GM21447 (cell line): ENCODE results near the gene JMJD4.

ENCODE experiments used
- ATAC-seq: cut with Tn5 transposase; IDR thresholded peaks from one replicate; pipeline ENCODE4 v1.9.1; 2021; ENCODE audit not compliant: unreplicated experiment

JMJD4 gene

GRCh38 chr1:227734856-227735538 is at the start of gene JMJD4, which contains the start of gene SNAP47:
JMJD4 (minus strand) TSS chr1:227735302; CDS start chr1:227735273, 29 bp downstream.
SNAP47 (plus strand) TSS chr1:227735435; CDS start chr1:227747737, 12,302 bp downstream.
- peak; percentile 89 for ATAC-seq

DNA sequence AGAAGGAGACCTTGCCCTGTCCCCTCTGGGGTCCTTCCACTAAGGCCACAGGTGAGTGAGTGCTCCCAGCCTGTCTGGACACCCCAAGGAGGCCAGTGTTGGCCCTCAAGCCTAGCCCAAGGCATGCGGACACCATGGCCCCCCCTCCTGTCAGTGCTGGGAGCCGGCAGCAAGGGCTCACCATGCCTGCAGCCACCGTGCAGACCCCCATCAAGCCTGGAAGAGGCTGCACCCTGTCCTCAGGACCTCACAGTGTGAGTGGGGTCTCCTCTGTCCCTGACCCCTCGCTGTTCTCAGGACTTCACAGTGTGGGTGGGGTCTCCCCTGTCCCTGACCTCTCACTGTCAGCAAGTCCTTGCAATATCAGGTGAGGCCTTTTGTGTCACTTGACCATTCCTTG is 47.1 kb upstream of the JMJD4 start:
- ATAC-seq = no peak

GRCh38 chr1:227781314-227781930 is 46.3 kb upstream of the JMJD4 start:
- ATAC-seq = no peak

DNA sequence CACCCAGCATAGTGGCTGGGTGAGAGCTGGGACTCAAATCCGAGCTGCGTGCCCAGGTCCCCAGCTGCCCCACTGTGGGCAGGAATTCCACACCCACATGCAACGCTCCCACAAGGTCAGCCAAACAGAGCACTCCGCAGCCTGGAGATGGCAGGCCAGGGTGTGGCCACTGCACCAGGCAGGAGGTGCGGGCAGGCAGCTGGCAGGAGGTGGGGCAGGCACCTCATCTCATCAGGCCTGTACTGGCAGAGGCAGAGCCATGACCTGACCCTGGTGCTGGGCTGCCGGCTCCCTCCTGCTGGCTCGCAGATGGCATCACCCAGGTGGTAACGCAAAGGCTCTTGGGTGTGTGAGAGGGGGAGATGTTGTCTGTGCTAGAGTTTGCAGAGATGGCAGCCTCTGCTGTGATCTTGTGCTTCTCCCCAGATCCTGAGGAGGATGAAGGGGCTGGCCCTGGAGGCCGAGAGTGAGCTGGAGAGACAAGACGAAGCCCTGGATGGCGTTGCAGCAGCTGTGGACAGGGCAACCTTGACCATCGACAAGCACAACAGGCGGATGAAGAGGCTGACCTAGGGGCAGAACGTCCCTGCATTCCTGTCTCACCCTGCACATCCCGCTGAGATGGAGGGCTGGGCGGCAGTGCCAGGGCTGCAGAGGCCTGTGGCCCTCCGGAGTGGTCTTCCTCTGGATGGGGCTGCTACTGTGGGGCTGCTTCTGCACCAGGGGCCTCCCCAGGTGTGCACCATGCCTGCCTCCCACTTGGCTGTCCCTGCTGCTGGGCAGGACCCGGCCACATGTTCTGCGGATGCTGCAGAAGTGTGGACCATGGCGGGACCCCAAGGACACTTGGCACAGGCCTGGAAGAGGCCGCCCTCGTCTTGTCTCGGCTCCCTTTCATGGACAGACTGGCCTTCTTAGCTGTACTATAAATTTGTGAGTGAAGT is 45.3 kb upstream of the JMJD4 start:
- ATAC-seq = no peak

DNA sequence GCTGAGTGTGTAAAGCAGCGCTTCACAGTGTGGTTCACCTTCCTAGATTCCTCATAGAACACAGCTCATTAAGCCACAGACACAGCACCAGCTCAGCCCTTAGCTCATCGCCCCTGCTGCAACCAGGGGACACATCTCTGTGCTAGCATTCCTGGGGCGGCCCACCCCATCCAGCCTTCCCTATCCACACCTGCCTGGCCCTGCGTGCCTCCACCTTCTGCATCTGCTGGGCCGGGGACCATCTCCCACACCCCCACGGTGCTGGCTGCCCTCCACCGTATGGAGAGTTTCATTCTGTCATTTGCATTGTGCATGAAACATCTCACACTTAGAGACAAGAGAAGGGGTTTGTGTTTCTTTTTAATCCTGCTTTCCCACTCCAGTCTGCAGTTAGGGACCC is 44.6 kb upstream of the JMJD4 start:
- ATAC-seq = no peak

DNA sequence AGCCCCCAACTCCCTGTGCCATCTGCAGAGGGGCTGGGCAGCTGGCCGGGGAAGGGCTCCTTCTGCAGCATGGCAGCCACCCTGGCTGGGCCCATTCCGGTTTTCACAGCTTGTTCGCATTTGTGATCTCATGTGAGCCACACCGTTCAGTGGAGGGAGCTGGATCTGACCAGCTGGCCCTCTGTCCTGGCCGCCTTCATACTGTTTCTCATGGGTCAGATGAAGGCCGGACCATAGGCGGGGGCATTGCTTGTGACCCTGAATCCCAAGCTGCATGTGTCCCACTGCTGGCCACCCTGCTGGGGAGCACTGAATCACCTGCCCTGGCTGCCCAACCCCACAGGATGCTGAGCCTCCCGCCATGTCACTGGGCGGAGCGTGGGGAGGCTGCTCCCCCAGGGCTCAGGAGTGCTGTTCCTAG is 43.9 kb upstream of the JMJD4 start:
- no peak for ATAC-seq

GRCh38 chr1:227778401-227778947 is 43.4 kb upstream of the JMJD4 start:
- no peak for ATAC-seq

- ATAC-seq = no peak
These were observed 42.5 kb upstream of the JMJD4 start for GRCh38 chr1:227777646-227778045.

GRCh38 chr1:227777156-227777555 is 42.1 kb upstream of the JMJD4 start:
- no peak for ATAC-seq

DNA sequence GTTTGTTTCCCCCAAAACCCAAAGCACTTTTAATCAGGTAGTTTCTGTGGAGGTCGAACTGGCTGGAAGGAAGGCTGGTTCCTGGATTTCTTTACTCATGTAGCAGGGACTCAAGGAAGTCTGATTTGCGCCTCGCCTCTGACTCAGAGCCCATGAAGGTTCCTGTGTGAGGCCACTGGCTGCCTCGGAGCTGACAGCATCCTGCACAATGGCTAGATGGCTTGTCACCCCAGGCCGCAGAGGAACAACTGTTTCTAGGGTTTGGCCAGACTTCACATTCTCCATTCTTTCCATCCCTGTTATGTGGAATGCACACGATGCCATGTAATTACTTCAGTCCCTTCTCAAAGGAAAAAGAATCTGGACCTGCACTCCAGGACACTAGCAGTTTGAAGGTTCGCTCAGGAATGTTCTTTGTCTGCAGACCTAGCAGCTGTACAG is 41.2 kb upstream of the JMJD4 start:
- no peak for ATAC-seq

- no peak for ATAC-seq
These were observed 40.7 kb upstream of the JMJD4 start for GRCh38 chr1:227775841-227776240.

DNA sequence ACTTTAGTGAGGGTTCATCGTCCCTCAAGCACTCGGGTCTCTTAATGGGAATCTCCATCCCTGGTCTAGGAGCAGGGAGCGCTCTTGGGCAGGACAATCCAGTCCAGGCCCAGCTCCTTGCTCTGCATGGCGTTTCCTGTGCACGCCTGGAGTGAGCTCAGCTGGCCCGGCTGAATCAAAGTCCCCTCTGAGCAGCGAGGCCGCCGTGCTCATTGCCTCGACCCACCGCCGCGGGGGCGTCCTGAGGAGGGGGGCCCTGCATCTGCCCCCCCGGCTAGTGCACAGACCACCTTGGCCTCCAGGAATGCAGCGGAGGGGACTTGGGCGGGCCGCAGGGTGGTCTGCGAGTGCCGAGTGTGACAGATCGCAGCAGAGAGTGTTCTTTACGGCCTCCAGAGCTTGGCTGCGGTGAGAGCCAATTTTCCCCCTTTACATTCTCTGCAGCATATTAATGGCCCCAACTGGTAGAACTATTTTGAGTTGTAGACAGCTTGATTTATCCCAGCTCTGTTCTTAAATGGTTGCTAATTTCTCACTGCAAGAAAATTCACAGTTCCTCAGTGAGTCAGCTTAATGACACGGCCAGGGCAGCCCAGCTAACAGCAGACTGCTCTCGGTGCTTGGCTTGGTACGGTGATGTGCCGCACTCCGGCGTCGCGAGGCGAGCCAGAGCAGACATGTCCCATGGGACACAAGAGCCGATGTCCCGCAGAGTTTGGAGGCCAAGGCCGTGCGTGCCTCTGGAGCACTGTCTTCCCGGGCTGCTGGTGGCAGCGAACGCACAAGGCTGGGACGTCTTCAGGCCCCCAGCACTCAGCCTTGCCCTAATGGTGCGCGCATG is 39.9 kb upstream of the JMJD4 start:
- ATAC-seq = no peak

DNA sequence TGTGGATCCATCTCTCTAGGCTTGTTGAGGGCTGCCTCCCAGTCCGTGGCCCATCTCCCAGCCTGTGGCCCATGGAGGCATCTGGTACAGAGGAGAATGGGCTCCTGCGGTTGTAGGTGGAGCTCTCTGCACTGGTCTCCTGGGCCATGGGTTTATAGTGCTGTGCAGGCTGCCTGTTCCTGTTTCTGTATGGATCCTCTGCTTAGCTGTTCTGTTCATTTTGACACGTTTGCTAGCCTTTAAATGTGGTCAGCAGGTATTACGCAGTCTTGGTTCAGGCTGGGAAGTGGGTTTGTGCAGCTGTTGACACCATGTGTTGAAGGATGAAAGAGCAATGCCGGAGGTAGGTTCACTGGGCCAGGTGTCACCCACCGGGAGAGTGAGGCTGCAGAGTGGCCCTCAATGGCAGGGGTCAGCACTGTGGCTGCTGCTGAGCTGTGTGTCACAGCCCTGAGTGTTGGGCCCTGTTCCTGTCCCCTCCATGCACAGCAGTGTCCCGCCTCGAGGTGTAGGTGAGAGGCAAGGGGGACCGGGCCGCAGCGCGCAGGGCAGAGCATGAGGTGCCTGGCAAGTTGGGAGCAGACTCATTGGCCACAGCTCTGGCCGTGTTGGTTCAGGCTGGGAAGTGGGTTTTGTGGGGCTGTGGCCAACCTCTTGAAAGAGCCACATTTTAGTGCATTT is 39.1 kb upstream of the JMJD4 start:
- ATAC-seq = no peak

- no peak for ATAC-seq
These were observed 38.5 kb upstream of the JMJD4 start for GRCh38 chr1:227773558-227773957.

DNA sequence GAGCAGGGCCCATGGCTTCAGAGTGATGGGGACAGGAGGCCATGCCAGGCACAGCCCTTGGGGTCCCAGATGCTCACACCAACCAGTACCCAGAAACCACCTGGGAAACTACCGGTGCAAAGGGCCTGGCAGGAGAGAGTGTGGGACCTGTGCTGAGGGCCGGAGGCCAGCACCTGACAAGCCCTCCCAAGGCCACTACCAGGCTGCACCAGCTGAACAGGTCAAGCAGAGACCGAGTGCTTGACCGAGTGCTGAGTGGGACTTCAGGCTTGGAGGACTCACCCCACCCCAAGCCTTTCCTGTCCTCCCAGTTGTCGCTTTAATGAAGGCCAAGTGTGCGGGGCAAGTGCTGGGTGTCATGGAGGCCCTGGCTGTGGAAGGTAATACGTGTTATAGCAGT is 36.7 kb upstream of the JMJD4 start:
- ATAC-seq = no peak

DNA sequence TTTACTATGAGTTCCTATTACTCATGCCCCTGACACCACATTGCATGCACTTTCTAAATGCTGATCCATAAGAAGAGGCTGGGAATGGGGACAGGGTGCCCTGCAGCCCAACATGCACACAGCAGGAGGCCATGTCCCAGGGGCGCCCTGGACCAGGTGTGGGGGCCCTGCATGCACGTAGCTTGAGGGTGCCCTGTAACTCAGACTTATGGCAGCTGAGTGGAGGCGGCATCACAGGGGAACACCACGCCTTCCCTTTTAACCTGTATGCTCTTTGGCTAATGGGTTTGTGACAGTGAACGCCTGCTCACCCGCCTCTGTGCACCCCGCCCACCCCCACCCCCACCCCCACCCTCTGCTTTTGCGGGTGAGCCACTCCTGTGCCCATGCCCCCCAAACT is 36.2 kb upstream of the JMJD4 start:
- no peak for ATAC-seq

- no peak for ATAC-seq
These were observed 35.7 kb upstream of the JMJD4 start for GRCh38 chr1:227770812-227771211.

DNA sequence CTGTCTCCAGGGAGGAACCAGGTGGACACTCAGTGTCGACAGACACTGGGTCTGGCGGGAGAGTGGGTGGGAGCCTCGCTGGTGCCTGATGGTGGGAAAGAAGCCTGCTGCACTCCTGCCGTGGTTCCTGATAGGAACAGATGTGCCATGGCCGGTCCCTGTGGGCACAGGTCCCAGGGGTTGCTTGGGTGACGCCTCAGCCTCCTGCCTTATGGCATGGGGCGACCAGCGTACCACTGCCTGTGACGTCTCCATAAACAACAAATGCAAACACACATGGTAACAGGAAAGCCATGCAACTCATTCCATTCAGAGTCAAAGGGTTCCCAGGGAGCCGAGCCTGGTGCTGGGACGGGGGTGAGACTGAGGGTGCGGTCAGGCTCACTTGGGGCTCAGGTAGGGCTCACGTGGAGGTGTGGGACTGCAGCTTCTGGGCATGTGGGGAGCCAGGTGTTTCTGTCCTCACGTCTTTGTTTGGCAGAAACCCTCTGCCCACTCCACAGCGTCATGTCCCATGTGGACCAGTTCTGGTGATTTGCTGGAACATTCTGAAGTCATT is 34.9 kb upstream of the JMJD4 start:
- no peak for ATAC-seq
